HepG2 (cell line): ENCODE measurements around the gene TNFRSF25. TPM values are rescaled to one million over a fixed set of nuclear protein-coding genes. Genes with fewer than 3 reads are reported as not detected.

ENCODE experiments used
- CEBPG ChIP-seq: IDR thresholded peaks from 2 replicates; pipeline ENCODE4 v1.6.1; 2016
- EHMT2 ChIP-seq: fragments of 200-600 bp; sonication (generic); IDR thresholded peaks from 2 replicates; pipeline ENCODE4 v1.7.0; 2017; ENCODE audit warnings: antibody characterized with exemption, low read depth, low read length, borderline replicate concordance
- FOXJ3 ChIP-seq: sonication (generic); formaldehyde crosslinking; IDR thresholded peaks from 2 replicates; pipeline ENCODE4 v1.4.0; 2020; ENCODE audit warnings: missing genetic modification reagents, mild to moderate bottlenecking, borderline replicate concordance
- GABPA ChIP-seq, 2 experiments: IDR thresholded peaks; 2 replicates each; pipeline ENCODE4 v1.6.1; 2011 to 2016; ENCODE audit warnings: low read depth in 2 of 2, low read length in 1 of 2, missing biosample characterization in 1 of 2, missing genetic modification characterization in 1 of 2
- HES4 ChIP-seq: sonication (generic); formaldehyde crosslinking; IDR thresholded peaks from 2 replicates; pipeline ENCODE4 v1.9.0; 2021; ENCODE audit warnings: mild to moderate bottlenecking, missing genetic modification reagents, borderline replicate concordance
- MEF2D ChIP-seq: sonication (generic); formaldehyde crosslinking; IDR thresholded peaks from 2 replicates; pipeline ENCODE4 v1.5.1; 2020; ENCODE audit warnings: mild to moderate bottlenecking, missing genetic modification reagents
- PAXIP1 ChIP-seq: sonication (generic); formaldehyde crosslinking; conservative IDR thresholded peaks from 2 replicates; pipeline ENCODE4 v1.4.0; 2020; ENCODE audit warnings: mild to moderate bottlenecking, missing genetic modification reagents, moderate library complexity
- RAD21 ChIP-seq: fragments of 450-650 bp; formaldehyde crosslinking; IDR thresholded peaks from 2 replicates; pipeline ENCODE4 v1.5.0; 2020; ENCODE audit warnings: mild to moderate bottlenecking
- RFXAP ChIP-seq: sonication (generic); formaldehyde crosslinking; IDR thresholded peaks from 2 replicates; pipeline ENCODE4 v1.4.0; 2020; ENCODE audit warnings: missing genetic modification reagents, borderline replicate concordance
- SIX1 ChIP-seq: sonication (generic); formaldehyde crosslinking; IDR thresholded peaks from 2 replicates; pipeline ENCODE4 v1.4.0; 2020; ENCODE audit warnings: missing genetic modification reagents, borderline replicate concordance
- ZBTB1 ChIP-seq: sonication (generic); formaldehyde crosslinking; IDR thresholded peaks from 2 replicates; pipeline ENCODE4 v1.4.0; 2020; ENCODE audit warnings: missing genetic modification reagents, borderline replicate concordance
- ZNF414 ChIP-seq: sonication (generic); formaldehyde crosslinking; IDR thresholded peaks from 2 replicates; pipeline ENCODE4 v1.5.0; 2020; ENCODE audit warnings: missing genetic modification reagents
- ZNF614 ChIP-seq: IDR thresholded peaks from 2 replicates; pipeline ENCODE4 v1.6.1; 2018; ENCODE audit warnings: missing biosample characterization, missing genetic modification reagents, inconsistent platforms, borderline replicate concordance
- polyA plus RNA-seq, 8 experiments: library from polyadenylated mRNA; depleted of rRNA in 3 of 8; stranded (reverse) in 7 of 8; unstranded in 1 of 8; fragments of >200 nt; fragmentation: Illumina TruSeq in 4 of 8; extraction: Trizol in 4 of 8; gene quantifications; 2 replicates each; pipeline versions ENCODE4 v1.2.1 to v1.2.3, GENCODE V29; 2011 to 2016; ENCODE audit warnings: low read depth in 4 of 8, missing spikeins in 1 of 8, mixed read lengths in 1 of 8; ENCODE audit not compliant: insufficient read depth in 1 of 8
- total RNA-seq, 5 experiments: library from RNA; depleted of rRNA; stranded (reverse); fragments of >200 nt; fragmentation: Illumina TruSeq; extraction: Trizol; gene quantifications; 2 replicates each; pipeline ENCODE4 v1.2.3, GENCODE V29; 2016; ENCODE audit warnings: low read depth in 1 of 5
- TF ChIP-seq, protein P1 (sequence below): sonication (generic); formaldehyde crosslinking; IDR thresholded peaks from 2 replicates; pipeline ENCODE4 v1.5.0; 2020; ENCODE audit warnings: mild to moderate bottlenecking, missing genetic modification reagents, borderline replicate concordance
- TF ChIP-seq, protein P2 (sequence below): sonication (generic); formaldehyde crosslinking; IDR thresholded peaks from 2 replicates; pipeline ENCODE4 v1.4.0; 2020; ENCODE audit warnings: missing genetic modification reagents, mild to moderate bottlenecking, borderline replicate concordance
- TF ChIP-seq, protein P3 (sequence below): sonication (generic); formaldehyde crosslinking; IDR thresholded peaks from 2 replicates; pipeline ENCODE4 v1.5.0; 2020; ENCODE audit warnings: mild to moderate bottlenecking, missing genetic modification reagents, moderate library complexity

TNFRSF25 gene
- total and polyA plus RNA-seq, 2 of the 13 experiments (the other 11 are each of a cell fraction or from before 2014, with no cell fraction given): 1.4 to 1.5 TPM

DNA sequence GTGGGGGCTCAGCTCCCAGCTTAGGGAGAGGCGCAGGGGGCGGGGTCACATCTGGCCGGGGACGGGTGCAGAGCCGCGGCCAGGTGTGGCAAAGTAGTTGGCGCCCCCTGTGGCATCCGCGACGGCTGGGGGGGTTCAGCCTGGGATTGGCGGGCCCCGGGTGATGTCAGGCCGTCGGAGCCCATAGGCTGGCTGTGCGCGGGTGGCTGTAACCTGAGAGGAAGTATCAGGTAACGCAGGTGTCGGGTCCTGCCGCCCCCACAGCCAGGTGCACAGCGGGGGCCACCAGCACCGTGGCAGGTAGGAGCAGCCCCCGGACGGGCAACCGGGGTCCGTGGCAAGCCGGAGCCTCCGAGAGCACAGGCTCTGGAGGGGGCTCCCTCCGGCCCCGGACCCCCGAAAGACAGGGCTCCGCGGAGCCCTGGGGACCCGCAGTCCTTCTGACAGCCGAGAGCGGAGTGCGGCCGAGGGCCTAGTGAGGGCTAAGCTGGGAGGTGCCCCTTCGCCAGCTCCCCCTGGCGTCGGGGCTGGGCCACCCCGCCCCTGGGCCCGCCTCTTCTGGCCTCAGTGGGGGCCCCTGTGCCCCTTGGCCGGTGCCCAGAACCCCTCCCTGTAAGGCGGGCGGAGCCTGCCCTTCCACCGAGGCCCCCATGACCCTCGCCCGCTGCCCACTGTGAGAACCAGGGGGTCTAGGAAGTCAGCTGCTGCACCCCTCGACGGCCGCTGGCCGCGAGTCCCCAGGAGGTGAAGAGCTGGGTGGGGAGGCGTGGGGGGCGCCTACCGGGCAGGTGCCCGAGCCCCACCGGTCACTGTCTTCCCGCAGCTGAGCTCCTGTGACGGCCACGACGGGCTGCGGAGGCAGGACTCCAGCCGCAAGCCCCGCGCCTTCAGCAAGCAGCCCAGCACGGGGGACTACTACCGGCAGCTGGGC is 17.9 kb downstream of the TNFRSF25 start (continued):
- TF ChIP-seq, protein P1, sequence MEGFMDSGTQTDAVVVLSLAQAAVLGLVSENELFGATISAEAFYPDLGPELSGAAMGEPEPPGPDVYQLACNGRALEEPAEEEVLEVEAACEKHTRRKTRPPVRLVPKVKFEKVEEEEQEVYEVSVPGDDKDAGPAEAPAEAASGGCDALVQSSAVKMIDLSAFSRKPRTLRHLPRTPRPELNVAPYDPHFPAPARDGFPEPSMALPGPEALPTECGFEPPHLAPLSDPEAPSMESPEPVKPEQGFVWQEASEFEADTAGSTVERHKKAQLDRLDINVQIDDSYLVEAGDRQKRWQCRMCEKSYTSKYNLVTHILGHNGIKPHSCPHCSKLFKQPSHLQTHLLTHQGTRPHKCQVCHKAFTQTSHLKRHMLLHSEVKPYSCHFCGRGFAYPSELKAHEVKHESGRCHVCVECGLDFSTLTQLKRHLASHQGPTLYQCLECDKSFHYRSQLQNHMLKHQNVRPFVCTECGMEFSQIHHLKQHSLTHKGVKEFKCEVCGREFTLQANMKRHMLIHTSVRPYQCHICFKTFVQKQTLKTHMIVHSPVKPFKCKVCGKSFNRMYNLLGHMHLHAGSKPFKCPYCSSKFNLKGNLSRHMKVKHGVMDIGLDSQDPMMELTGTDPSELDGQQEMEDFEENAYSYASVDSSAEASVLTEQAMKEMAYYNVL (CRISPR knock-in tag): peak; percentile 28; the same call in 1 of the 2 replicates
- TF ChIP-seq ZNF614 (CRISPR knock-in tag) (no peak), ZNF414 (CRISPR knock-in tag) (peak; percentile 49; the same call in 1 of the 2 replicates), CEBPG (CRISPR knock-in tag) (no peak), HES4 (CRISPR knock-in tag) (0 out of 2 replicates have a peak, but pooled peaks have one; percentile 38), RFXAP (peak; percentile 53; the same call in 1 of the 2 replicates), FOXJ3 (CRISPR knock-in tag) (peak; percentile 59), EHMT2 (no peak), ZBTB1 (CRISPR knock-in tag) (no peak), RAD21 (0 out of 2 replicates have a peak, but pooled peaks have one; percentile 25), MEF2D (CRISPR knock-in tag) (peak; percentile 15; the same call in 1 of the 2 replicates), PAXIP1 (CRISPR knock-in tag) (peak; percentile 75), GABPA (IDR thresholded peaks at IDR 0.05; ENCODE audit: low read depth, low read length) (no peak), GABPA (CRISPR knock-in tag; IDR thresholded peaks at IDR 0.05; ENCODE audit: low read depth) (no peak; the same call in 1 of the 2 replicates), SIX1 (CRISPR knock-in tag) (peak; percentile 93)
- TF ChIP-seq, protein P2, sequence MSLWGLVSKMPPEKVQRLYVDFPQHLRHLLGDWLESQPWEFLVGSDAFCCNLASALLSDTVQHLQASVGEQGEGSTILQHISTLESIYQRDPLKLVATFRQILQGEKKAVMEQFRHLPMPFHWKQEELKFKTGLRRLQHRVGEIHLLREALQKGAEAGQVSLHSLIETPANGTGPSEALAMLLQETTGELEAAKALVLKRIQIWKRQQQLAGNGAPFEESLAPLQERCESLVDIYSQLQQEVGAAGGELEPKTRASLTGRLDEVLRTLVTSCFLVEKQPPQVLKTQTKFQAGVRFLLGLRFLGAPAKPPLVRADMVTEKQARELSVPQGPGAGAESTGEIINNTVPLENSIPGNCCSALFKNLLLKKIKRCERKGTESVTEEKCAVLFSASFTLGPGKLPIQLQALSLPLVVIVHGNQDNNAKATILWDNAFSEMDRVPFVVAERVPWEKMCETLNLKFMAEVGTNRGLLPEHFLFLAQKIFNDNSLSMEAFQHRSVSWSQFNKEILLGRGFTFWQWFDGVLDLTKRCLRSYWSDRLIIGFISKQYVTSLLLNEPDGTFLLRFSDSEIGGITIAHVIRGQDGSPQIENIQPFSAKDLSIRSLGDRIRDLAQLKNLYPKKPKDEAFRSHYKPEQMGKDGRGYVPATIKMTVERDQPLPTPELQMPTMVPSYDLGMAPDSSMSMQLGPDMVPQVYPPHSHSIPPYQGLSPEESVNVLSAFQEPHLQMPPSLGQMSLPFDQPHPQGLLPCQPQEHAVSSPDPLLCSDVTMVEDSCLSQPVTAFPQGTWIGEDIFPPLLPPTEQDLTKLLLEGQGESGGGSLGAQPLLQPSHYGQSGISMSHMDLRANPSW (CRISPR knock-in tag): no peak
- TF ChIP-seq, protein P3, sequence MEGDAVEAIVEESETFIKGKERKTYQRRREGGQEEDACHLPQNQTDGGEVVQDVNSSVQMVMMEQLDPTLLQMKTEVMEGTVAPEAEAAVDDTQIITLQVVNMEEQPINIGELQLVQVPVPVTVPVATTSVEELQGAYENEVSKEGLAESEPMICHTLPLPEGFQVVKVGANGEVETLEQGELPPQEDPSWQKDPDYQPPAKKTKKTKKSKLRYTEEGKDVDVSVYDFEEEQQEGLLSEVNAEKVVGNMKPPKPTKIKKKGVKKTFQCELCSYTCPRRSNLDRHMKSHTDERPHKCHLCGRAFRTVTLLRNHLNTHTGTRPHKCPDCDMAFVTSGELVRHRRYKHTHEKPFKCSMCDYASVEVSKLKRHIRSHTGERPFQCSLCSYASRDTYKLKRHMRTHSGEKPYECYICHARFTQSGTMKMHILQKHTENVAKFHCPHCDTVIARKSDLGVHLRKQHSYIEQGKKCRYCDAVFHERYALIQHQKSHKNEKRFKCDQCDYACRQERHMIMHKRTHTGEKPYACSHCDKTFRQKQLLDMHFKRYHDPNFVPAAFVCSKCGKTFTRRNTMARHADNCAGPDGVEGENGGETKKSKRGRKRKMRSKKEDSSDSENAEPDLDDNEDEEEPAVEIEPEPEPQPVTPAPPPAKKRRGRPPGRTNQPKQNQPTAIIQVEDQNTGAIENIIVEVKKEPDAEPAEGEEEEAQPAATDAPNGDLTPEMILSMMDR (CRISPR knock-in tag): peak; percentile 68
